Body of pancreas (tissue), 4 donors: ENCODE measurements around the gene EYS.

Experiments
- POLR2A ChIP-seq, 3 donors: fragments of 450-650 bp; IDR thresholded peaks; one replicate each; pipeline ENCODE4 v1.6.1; 2016; ENCODE audit warnings: antibody characterized with exemption in 3 of 3, mild to moderate bottlenecking in 2 of 3
- TF ChIP-seq, protein P1 (sequence below), 7 experiments: fragments of 450-650 bp in 4 of 7; fragments of 200-600 bp in 3 of 7; sonication (generic) in 3 of 7; IDR thresholded peaks; one replicate each; pipeline ENCODE4 v1.5.1; 2016 to 2019; ENCODE audit warnings: antibody characterized with exemption in 7 of 7

DNA sequence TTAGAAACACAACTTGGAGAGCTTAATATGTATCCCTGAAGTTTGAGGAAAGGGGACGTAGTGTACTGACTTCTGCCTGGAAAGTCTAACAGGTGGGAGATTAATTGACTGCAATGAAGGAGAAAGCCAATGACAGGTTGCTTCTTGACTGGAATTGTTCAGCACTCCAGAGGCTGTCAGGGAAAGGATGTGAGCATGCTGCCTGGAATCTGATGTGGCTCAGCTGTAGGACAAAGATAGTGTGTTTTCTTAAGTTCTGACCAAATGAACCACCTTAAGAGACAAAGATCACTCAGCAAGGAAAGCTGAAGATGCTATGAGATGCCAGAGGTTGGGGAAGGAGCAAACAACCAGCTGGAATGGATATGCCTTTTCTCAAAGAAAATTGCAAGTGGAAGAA lies 1885.6 kb downstream of the EYS start:
- no peak for TF ChIP-seq POLR2A (IDR thresholded peaks at IDR 0.05)
- TF ChIP-seq, protein P1, sequence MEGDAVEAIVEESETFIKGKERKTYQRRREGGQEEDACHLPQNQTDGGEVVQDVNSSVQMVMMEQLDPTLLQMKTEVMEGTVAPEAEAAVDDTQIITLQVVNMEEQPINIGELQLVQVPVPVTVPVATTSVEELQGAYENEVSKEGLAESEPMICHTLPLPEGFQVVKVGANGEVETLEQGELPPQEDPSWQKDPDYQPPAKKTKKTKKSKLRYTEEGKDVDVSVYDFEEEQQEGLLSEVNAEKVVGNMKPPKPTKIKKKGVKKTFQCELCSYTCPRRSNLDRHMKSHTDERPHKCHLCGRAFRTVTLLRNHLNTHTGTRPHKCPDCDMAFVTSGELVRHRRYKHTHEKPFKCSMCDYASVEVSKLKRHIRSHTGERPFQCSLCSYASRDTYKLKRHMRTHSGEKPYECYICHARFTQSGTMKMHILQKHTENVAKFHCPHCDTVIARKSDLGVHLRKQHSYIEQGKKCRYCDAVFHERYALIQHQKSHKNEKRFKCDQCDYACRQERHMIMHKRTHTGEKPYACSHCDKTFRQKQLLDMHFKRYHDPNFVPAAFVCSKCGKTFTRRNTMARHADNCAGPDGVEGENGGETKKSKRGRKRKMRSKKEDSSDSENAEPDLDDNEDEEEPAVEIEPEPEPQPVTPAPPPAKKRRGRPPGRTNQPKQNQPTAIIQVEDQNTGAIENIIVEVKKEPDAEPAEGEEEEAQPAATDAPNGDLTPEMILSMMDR (IDR thresholded peaks at IDR 0.05), result no peak
